Upper lobe of left lung (tissue), 4 donors: Measurements from ENCODE around the gene DMWD.

Experiments used
- CTCF ChIP-seq, 6 experiments: fragments of 450-650 bp in 4 of 6; fragments of 200-600 bp in 2 of 6; sonication (generic) in 2 of 6; IDR thresholded peaks; one replicate each; pipeline ENCODE4 v1.5.1; 2016 to 2019; ENCODE audit warnings: antibody characterized with exemption in 6 of 6
- EP300 ChIP-seq, 4 donors: sonication (generic); formaldehyde crosslinking; IDR thresholded peaks; one replicate each; pipeline ENCODE4 v1.5.1; 2017; ENCODE audit warnings: antibody characterized with exemption in 4 of 4, control low read depth in 2 of 4
- POLR2A ChIP-seq, 4 donors: fragments of 450-650 bp; IDR thresholded peaks; one replicate each; pipeline ENCODE4 v1.5.1; 2016 to 2017; ENCODE audit warnings: antibody characterized with exemption in 4 of 4, mild to moderate bottlenecking in 2 of 4
- POLR2AphosphoS5 ChIP-seq, 2 donors: sonication (generic); formaldehyde crosslinking; IDR thresholded peaks; one replicate each; pipeline ENCODE4 v1.5.1; 2017; ENCODE audit warnings: antibody characterized with exemption in 2 of 2

GRCh38 chr19:45762870-45763631 lies 29.6 kb downstream of the DMWD start:
- TF ChIP-seq CTCF (IDR thresholded peaks at IDR 0.05) (no peak), EP300 (IDR thresholded peaks at IDR 0.05) (no peak), POLR2AphosphoS5 (IDR thresholded peaks at IDR 0.05) (no peak), POLR2A (IDR thresholded peaks at IDR 0.05) (no peak)
